ACC112 (cell line): ENCODE measurements around the gene NR6A1.
A peak's percentile ranks its signal among the peaks of the same experiment; 100 is the strongest.

Experiments used
- H2AFZ ChIP-seq: fragments of 200-600 bp; sonication (generic); one replicate; pipeline ENCODE4 v1.6.0; 2017; ENCODE audit warnings: antibody characterized with exemption, low read length; ENCODE audit not compliant: unreplicated experiment
- H3K27ac ChIP-seq: fragments of 200-600 bp; sonication (generic); 2 replicates; pipeline ENCODE4 v1.5.1; 2014; ENCODE audit warnings: low read depth, mild to moderate bottlenecking, antibody characterized with exemption, low read length, moderate library complexity
- H3K27me3 ChIP-seq: fragments of 200-600 bp; sonication (generic); 2 replicates; pipeline ENCODE4 v1.6.1; 2014; ENCODE audit warnings: mild to moderate bottlenecking, antibody characterized with exemption, low read length, moderate library complexity, mixed read lengths; ENCODE audit not compliant: insufficient read depth
- H3K36me3 ChIP-seq: fragments of 200-600 bp; sonication (generic); 2 replicates; pipeline ENCODE4 v1.6.1; 2016; ENCODE audit warnings: mild to moderate bottlenecking, antibody characterized with exemption, low read length, moderate library complexity, mixed read lengths; ENCODE audit not compliant: insufficient read depth
- H3K4me1 ChIP-seq: fragments of 200-600 bp; sonication (generic); one replicate; pipeline ENCODE4 v1.6.1; 2016; ENCODE audit warnings: low read length, mixed read lengths; ENCODE audit not compliant: insufficient read depth, unreplicated experiment, control insufficient read depth
- H3K4me3 ChIP-seq: fragments of 200-600 bp; sonication (generic); 2 replicates; pipeline ENCODE4 v1.5.1; 2014; ENCODE audit warnings: mild to moderate bottlenecking, low read depth, low read length
- H3K79me2 ChIP-seq: fragments of 200-600 bp; sonication (generic); one replicate; pipeline ENCODE4 v1.6.0; 2016; ENCODE audit warnings: low read length; ENCODE audit not compliant: control insufficient read depth, unreplicated experiment, insufficient read depth

The NR6A1 gene

GRCh38 chr9:124570942-124571666 lies 200.0 kb downstream of the NR6A1 start:
- Histone ChIP-seq H3K4me1 (peaks cover 11% of the 10 kb centered on the region), H3K79me2 (no peaks in the 10 kb centered on the region), H3K36me3 (no peaks in the 10 kb centered on the region), H2AFZ (no peak overlapping the region), H3K4me3 (no peak overlapping the region), H3K27me3 (no peaks in the 10 kb centered on the region), H3K27ac (no peak overlapping the region)

DNA sequence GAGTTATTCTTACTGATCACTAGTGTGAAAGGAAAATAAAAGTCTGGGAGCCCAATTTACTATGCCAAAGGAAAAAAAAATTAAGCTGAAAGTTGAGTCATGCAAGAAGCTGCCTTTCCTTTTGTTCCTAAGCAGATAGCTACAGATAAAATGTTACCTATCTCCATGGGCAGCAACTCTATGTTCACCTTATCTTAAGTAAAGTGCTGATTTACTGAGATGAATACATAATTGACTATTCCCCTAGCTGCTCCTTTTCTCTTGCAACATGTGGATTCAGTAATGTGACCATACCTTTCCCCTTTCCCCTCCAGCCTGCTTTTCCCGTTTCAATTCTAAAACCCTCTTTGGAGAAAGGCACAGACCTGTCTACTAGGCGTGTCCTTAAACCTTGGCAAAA lies 201.2 kb downstream of the NR6A1 start:
- H2AFZ ChIP-seq, result no peak overlapping the region
- H3K4me3 ChIP-seq, result no peak overlapping the region
- H3K36me3 ChIP-seq, result no peaks in the 10 kb centered on the region
- H3K27ac ChIP-seq, result no peak overlapping the region
- no peaks in the 10 kb centered on the region for H3K27me3 ChIP-seq
- no peaks in the 10 kb centered on the region for H3K79me2 ChIP-seq
- H3K4me1 ChIP-seq, result peaks cover 7% of the 10 kb centered on the region

GRCh38 chr9:124567362-124567761 lies 203.7 kb downstream of the NR6A1 start:
- no peaks in the 10 kb centered on the region for H3K79me2 ChIP-seq
- no peak overlapping the region for H2AFZ ChIP-seq
- H3K27ac ChIP-seq, result no peak overlapping the region
- H3K36me3 ChIP-seq, result no peaks in the 10 kb centered on the region
- H3K4me3 ChIP-seq, result no peak overlapping the region
- no peaks in the 10 kb centered on the region for H3K4me1 ChIP-seq
- no peaks in the 10 kb centered on the region for H3K27me3 ChIP-seq

- Histone ChIP-seq H3K27me3 (no peaks in the 10 kb centered on the region), H3K79me2 (no peaks in the 10 kb centered on the region), H3K36me3 (no peaks in the 10 kb centered on the region), H3K27ac (no peak overlapping the region), H2AFZ (no peak overlapping the region), H3K4me1 (no peaks in the 10 kb centered on the region), H3K4me3 (no peak overlapping the region)
Measured at GRCh38 chr9:124562328-124562727, 208.8 kb downstream of the NR6A1 start.

GRCh38 chr9:124559871-124560270 lies 211.2 kb downstream of the NR6A1 start:
- Histone ChIP-seq H3K27ac (no peak overlapping the region), H2AFZ (no peak overlapping the region), H3K4me3 (no peak overlapping the region), H3K79me2 (no peaks in the 10 kb centered on the region), H3K36me3 (no peaks in the 10 kb centered on the region), H3K27me3 (peaks cover 3% of the 10 kb centered on the region; the same call in 1 of the 2 replicates), H3K4me1 (no peaks in the 10 kb centered on the region)

GRCh38 chr9:124558777-124559470 lies 212.2 kb downstream of the NR6A1 start:
- Histone ChIP-seq H3K27me3 (peaks cover 3% of the 10 kb centered on the region; the same call in 1 of the 2 replicates), H3K27ac (no peak overlapping the region), H3K36me3 (no peaks in the 10 kb centered on the region), H3K79me2 (no peaks in the 10 kb centered on the region), H3K4me1 (no peaks in the 10 kb centered on the region), H3K4me3 (no peak overlapping the region), H2AFZ (no peak overlapping the region)

DNA sequence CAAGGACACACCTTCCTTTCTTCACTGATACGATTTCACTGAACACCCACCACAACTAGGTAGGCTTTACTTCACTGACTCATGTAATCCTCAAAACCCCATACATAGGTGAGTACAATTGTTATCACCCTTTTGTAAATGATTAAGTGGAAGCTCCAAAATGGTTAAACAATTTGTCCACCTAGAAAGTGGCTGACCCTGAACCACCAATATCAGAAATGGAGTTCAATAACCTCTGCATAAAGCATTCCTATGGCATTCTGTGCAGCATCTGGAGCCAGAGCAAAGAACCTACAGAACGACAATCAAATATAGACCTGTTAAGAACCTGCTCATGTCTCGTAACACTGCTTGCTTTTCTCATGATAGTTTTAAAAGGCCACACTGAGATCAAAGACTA lies 213.2 kb downstream of the NR6A1 start:
- Histone ChIP-seq H3K27ac (no peak overlapping the region), H3K27me3 (peaks cover 3% of the 10 kb centered on the region; the same call in 1 of the 2 replicates), H3K79me2 (no peaks in the 10 kb centered on the region), H3K4me1 (no peaks in the 10 kb centered on the region), H3K4me3 (no peak overlapping the region), H2AFZ (no peak overlapping the region), H3K36me3 (no peaks in the 10 kb centered on the region)

DNA sequence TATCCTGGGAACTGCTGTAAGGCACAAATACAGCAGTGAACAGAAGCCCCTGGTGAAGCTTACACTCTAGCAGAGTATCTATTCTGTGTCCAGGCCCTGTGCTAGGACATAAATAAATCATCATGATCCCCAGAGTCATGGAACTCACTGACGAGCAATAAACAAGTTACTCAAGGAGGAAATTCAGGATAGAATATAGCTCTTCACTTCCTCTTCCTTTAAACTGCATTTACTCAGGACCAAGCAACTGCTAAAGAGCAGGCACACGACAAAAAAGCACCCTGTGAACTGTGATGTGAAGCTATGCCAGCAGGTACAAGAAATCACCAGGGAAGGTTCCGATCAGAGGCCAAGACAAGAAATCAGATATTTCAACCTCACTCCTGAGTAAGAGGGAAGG lies 216.1 kb downstream of the NR6A1 start:
- Histone ChIP-seq H3K4me3 (no peak overlapping the region), H3K36me3 (no peaks in the 10 kb centered on the region), H3K79me2 (no peaks in the 10 kb centered on the region), H2AFZ (no peak overlapping the region), H3K27me3 (peaks cover 3% of the 10 kb centered on the region; the same call in 1 of the 2 replicates), H3K27ac (no peak overlapping the region), H3K4me1 (peaks cover 13% of the 10 kb centered on the region)

DNA sequence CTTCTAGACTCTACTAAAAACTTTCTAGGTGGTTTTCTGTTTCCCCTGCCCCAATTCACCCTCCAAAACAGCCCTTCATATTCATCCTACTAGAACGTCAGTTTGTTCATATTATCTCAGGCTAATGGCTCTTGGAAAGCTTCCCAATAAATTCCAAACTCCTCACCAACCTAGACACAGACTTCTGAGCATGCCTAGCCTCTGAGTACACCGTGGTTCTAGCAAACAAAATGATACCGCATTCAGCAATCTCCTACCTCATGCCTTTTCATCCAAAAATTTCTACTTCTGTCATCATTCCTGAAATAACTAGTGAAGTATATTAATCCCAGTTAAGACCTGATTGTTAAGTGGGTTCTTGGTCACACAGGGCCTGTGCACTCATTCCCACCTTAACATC lies 217.4 kb downstream of the NR6A1 start:
- Histone ChIP-seq H3K27ac (no peak overlapping the region), H3K4me3 (no peak overlapping the region)

GRCh38 chr9:124552273-124552605 lies 218.9 kb downstream of the NR6A1 start:
- H3K4me1 ChIP-seq, result peaks cover 13% of the 10 kb centered on the region
- no peaks in the 10 kb centered on the region for H3K36me3 ChIP-seq
- H3K27ac ChIP-seq, result no peak overlapping the region
- H2AFZ ChIP-seq, result peak overlapping the region; percentile 45
- H3K79me2 ChIP-seq, result no peaks in the 10 kb centered on the region
- H3K4me3 ChIP-seq, result no peak overlapping the region
- H3K27me3 ChIP-seq, result peaks cover 9% of the 10 kb centered on the region; the same call in 1 of the 2 replicates

More for the DNA sequence above, 217.4 kb downstream of the NR6A1 start:
- Histone ChIP-seq H3K36me3 (no peaks in the 10 kb centered on the region), H3K79me2 (no peaks in the 10 kb centered on the region), H2AFZ (no peak overlapping the region), H3K4me1 (peaks cover 13% of the 10 kb centered on the region), H3K27me3 (peaks cover 3% of the 10 kb centered on the region; the same call in 1 of the 2 replicates)
